Measurements from ENCODE around the gene MAML3.

Gene MAML3

GRCh38 chr4:139988863-139989765 lies 164.9 kb downstream of the MAML3 start:
- POLR2A ChIA-PET = no interaction called here
- no peak for TF ChIP-seq FOXK2 (IDR thresholded peaks at IDR 0.05)
- no peak for TF ChIP-seq L3MBTL2 (conservative IDR thresholded peaks at IDR 0.05)
- no peak for TF ChIP-seq SUZ12 (IDR thresholded peaks at IDR 0.05)
- TF ChIP-seq ARNT (IDR thresholded peaks at IDR 0.05) = no peak
- no peak for TF ChIP-seq CTBP1 (IDR thresholded peaks at IDR 0.05; ENCODE audit: borderline replicate concordance)
- TF ChIP-seq SP1 (IDR thresholded peaks at IDR 0.05) = no peak
- no peak for TF ChIP-seq PKNOX1 (IDR thresholded peaks at IDR 0.05)
- TF ChIP-seq ELF4 (IDR thresholded peaks at IDR 0.05) = no peak
- no peak for TF ChIP-seq BHLHE40 (IDR thresholded peaks at IDR 0.05; ENCODE audit: borderline replicate concordance)
- no peak for TF ChIP-seq FOXM1 (IDR thresholded peaks at IDR 0.05; ENCODE audit: borderline replicate concordance)
- no peak for TF ChIP-seq LEF1 (IDR thresholded peaks at IDR 0.05; ENCODE audit: borderline replicate concordance)
- TF ChIP-seq NFRKB (IDR thresholded peaks at IDR 0.05) = no peak
- no peak for TF ChIP-seq HDGF (IDR thresholded peaks at IDR 0.05; ENCODE audit: borderline replicate concordance)
- CTCF ChIA-PET = interaction anchor here (0.5 kb wide), 1 partner anchor 13 kb away, joined by 3 read pairs; no protein-coding TSS in a partner anchor
- no peak for DNase-seq (ENCODE audit: extremely low spot score)

DNA sequence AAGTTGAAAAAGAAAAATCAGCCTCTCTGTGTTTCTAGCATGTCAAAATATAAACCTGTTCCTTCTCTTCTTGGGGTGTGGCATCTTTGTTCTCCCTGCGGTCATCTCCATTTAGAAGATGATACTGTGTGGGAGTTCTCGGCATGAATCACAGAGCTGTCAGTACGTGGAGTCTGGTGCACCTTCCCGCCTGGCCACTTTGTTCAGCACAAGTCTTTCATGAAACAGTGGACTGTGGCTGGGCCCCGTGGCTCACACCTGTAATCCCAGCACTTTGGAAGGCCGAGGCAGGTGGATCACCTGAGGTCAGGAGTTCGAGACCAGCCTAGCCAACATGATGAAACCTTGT lies 166.5 kb downstream of the MAML3 start:
- TF ChIP-seq CTBP1 (IDR thresholded peaks at IDR 0.05; ENCODE audit: borderline replicate concordance) = no peak
- TF ChIP-seq FOXM1 (IDR thresholded peaks at IDR 0.05; ENCODE audit: borderline replicate concordance) = no peak
- no peak for TF ChIP-seq BHLHE40 (IDR thresholded peaks at IDR 0.05; ENCODE audit: borderline replicate concordance)
- no peak for TF ChIP-seq SP1 (IDR thresholded peaks at IDR 0.05)
- TF ChIP-seq SUZ12 (IDR thresholded peaks at IDR 0.05) = no peak
- no peak for TF ChIP-seq ZNF384 (IDR thresholded peaks at IDR 0.05)
- TF ChIP-seq ELF4 (IDR thresholded peaks at IDR 0.05) = no peak
- no peak for TF ChIP-seq ARNT (IDR thresholded peaks at IDR 0.05)
- TF ChIP-seq L3MBTL2 (conservative IDR thresholded peaks at IDR 0.05) = no peak
- no peak for TF ChIP-seq HDGF (IDR thresholded peaks at IDR 0.05; ENCODE audit: borderline replicate concordance)
- no peak for TF ChIP-seq FOXA1 (IDR thresholded peaks at IDR 0.05)
- no peak for TF ChIP-seq LEF1 (IDR thresholded peaks at IDR 0.05; ENCODE audit: borderline replicate concordance)
- no peak for TF ChIP-seq PKNOX1 (IDR thresholded peaks at IDR 0.05)
- no peak for TF ChIP-seq TARDBP (IDR thresholded peaks at IDR 0.05)
- TF ChIP-seq FOXK2 (IDR thresholded peaks at IDR 0.05) = no peak
- TF ChIP-seq NFRKB (IDR thresholded peaks at IDR 0.05) = no peak
- ChIA-PET POLR2A (no interaction called here), CTCF (interaction anchor here (0.6 kb wide), 1 partner anchor 407 kb away, joined by 3 read pairs; no protein-coding TSS in a partner anchor)
- no peak for DNase-seq (ENCODE audit: extremely low spot score)

DNA sequence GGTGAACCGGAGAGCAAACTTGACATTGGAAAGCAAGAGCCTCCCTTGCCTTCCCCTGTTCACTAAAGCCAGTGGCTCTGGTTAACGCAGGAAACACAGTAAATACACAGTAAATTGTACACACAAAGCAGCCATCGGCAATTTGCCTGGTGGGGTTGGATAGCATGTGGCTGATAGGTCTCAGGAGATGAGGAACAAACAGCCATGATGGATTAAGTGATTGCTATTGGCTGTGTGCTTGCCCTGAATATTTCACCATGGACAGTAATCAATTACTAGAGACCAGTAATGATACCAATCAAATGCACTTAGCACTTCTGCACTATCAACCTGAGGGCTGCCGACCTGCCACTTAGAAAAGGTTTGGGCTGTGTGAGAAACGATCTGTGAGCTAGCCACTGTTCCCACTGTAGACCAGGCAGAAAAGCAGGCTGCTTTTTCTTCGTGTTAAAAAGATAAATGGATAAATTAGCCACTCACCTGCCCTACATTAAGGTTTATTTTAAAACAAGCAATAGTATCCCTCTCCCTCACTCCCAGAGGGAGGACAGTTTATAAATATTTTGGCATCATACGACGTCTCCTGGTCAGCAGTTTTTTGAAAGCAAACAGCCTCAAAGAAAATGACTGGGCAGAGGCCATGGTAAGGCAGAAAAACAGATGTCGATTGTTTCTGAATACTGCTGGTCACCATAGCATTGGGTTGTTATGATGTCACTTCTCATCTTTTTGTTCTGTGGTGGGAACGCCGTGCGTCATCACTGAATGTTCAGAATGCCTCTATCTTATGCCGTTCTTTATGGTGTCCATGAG lies 167.1 kb downstream of the MAML3 start:
- no peak for DNase-seq (ENCODE audit: extremely low spot score)
- ChIA-PET CTCF (no interaction called here), POLR2A (no interaction called here)
- no peak for TF ChIP-seq TARDBP (IDR thresholded peaks at IDR 0.05)
- TF ChIP-seq ZNF384 (IDR thresholded peaks at IDR 0.05) = no peak
- no peak for TF ChIP-seq SUZ12 (IDR thresholded peaks at IDR 0.05)
- no peak for TF ChIP-seq FOXK2 (IDR thresholded peaks at IDR 0.05)
- no peak for TF ChIP-seq BHLHE40 (IDR thresholded peaks at IDR 0.05; ENCODE audit: borderline replicate concordance)
- TF ChIP-seq PKNOX1 (IDR thresholded peaks at IDR 0.05) = no peak
- no peak for TF ChIP-seq SP1 (IDR thresholded peaks at IDR 0.05)

GRCh38 chr4:139986106-139986505 lies 167.9 kb downstream of the MAML3 start:
- no peak for TF ChIP-seq FOXK2 (IDR thresholded peaks at IDR 0.05)
- TF ChIP-seq SP1 (IDR thresholded peaks at IDR 0.05) = no peak
- TF ChIP-seq HDGF (IDR thresholded peaks at IDR 0.05; ENCODE audit: borderline replicate concordance) = no peak
- no peak for TF ChIP-seq ZNF384 (IDR thresholded peaks at IDR 0.05)
- TF ChIP-seq ELF4 (IDR thresholded peaks at IDR 0.05) = no peak
- no peak for TF ChIP-seq NFRKB (IDR thresholded peaks at IDR 0.05)
- no peak for TF ChIP-seq TARDBP (IDR thresholded peaks at IDR 0.05)
- no peak for TF ChIP-seq ARNT (IDR thresholded peaks at IDR 0.05)
- TF ChIP-seq CTBP1 (IDR thresholded peaks at IDR 0.05; ENCODE audit: borderline replicate concordance) = no peak
- TF ChIP-seq SUZ12 (IDR thresholded peaks at IDR 0.05) = no peak
- no peak for TF ChIP-seq L3MBTL2 (conservative IDR thresholded peaks at IDR 0.05)
- TF ChIP-seq FOXM1 (IDR thresholded peaks at IDR 0.05; ENCODE audit: borderline replicate concordance) = no peak
- no peak for TF ChIP-seq LEF1 (IDR thresholded peaks at IDR 0.05; ENCODE audit: borderline replicate concordance)
- no peak for TF ChIP-seq PKNOX1 (IDR thresholded peaks at IDR 0.05)
- ChIA-PET CTCF (no interaction called here), POLR2A (no interaction called here)
- no peak for DNase-seq (ENCODE audit: extremely low spot score)

- TF ChIP-seq ARNT (IDR thresholded peaks at IDR 0.05) = no peak
- no peak for TF ChIP-seq HDGF (IDR thresholded peaks at IDR 0.05; ENCODE audit: borderline replicate concordance)
- no peak for TF ChIP-seq ELF4 (IDR thresholded peaks at IDR 0.05)
- no peak for TF ChIP-seq FOXA1 (IDR thresholded peaks at IDR 0.05)
- TF ChIP-seq ZNF384 (IDR thresholded peaks at IDR 0.05) = no peak
- no peak for TF ChIP-seq SP1 (IDR thresholded peaks at IDR 0.05)
- TF ChIP-seq FOXM1 (IDR thresholded peaks at IDR 0.05; ENCODE audit: borderline replicate concordance) = no peak
- TF ChIP-seq L3MBTL2 (conservative IDR thresholded peaks at IDR 0.05) = no peak
- no peak for TF ChIP-seq SUZ12 (IDR thresholded peaks at IDR 0.05)
- no peak for TF ChIP-seq BHLHE40 (IDR thresholded peaks at IDR 0.05; ENCODE audit: borderline replicate concordance)
- no peak for TF ChIP-seq TARDBP (IDR thresholded peaks at IDR 0.05)
- TF ChIP-seq NFRKB (IDR thresholded peaks at IDR 0.05) = no peak
- no peak for TF ChIP-seq FOXK2 (IDR thresholded peaks at IDR 0.05)
- TF ChIP-seq CTBP1 (IDR thresholded peaks at IDR 0.05; ENCODE audit: borderline replicate concordance) = no peak
- no peak for TF ChIP-seq PKNOX1 (IDR thresholded peaks at IDR 0.05)
- TF ChIP-seq LEF1 (IDR thresholded peaks at IDR 0.05; ENCODE audit: borderline replicate concordance) = no peak
- ChIA-PET POLR2A (no interaction called here), CTCF (no interaction called here)
- no peak for DNase-seq (ENCODE audit: extremely low spot score)
Measured at GRCh38 chr4:139985401-139985800, 168.6 kb downstream of the MAML3 start.
